ENCODE results near the gene SAC3D1.

The SAC3D1 gene

DNA sequence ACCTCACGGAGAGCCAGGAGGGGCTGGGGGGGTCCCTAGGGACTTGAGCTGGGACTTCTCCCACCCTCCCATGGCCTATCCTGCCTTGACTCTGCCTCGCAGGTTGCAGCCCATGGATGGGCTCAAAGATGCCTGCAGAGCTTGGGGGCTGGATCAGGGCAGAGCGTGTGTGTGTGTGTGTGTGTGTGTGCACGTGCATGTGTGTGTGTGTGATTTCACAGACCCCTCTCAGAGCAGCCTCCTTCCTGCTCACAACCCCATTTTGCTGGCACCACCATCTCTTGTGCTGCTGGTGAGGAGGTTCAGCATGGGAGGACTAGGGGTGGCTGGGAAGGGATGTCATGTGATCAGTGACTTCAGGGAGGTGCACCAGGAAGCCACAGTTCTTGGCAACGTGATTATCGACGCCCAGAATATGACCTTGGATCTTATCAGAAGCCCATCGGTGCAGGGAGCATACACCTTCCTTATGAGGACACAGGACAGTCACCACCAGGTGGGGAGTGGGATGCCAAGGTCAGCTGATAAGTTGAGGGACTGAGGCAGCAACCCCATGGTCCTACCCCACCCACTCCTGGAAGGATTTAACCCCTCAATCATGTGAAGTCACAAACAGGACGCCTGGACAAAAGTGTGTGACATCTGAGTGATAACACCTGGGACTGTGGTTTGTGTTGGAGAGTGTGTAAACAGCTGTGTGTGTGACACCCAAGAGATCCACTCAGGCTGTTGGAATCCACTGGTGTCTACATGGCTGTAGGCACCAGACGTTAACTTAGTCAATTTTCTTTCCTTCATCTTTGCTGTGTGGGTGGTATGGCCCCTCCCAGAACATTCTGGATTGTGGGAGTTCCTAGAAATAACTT, 19.2 kb downstream of the SAC3D1 start:
- DNase-seq (ENCODE audit: low spot score) = no peak

- DNase-seq (ENCODE audit: low spot score) = peak; percentile 55
These were observed 20.0 kb downstream of the SAC3D1 start for GRCh38 chr11:65060913-65061408.

DNA sequence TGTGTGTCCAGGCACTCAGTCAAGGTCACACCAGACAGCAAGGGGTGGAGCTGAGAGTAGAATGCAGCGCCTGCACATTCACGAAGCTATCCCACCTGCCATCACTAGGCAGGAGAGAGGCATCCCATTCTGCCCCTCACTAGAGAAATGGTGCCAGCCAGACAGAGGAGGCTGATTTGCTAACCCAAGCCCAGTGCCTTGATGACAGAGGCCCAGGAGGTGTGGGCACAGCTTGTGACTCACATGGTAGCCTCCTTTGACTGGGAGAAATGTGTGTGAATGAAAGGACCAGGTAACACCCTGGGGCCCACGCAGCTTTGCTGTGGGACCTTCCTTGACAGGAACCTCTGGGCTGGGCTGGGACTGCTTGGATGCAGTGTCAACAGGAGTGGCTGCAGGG, 22.5 kb downstream of the SAC3D1 start:
- DNase-seq (ENCODE audit: low spot score) = no peak

- no peak for DNase-seq (ENCODE audit: low spot score)
These were observed 23.8 kb downstream of the SAC3D1 start for GRCh38 chr11:65064847-65065240.

DNA sequence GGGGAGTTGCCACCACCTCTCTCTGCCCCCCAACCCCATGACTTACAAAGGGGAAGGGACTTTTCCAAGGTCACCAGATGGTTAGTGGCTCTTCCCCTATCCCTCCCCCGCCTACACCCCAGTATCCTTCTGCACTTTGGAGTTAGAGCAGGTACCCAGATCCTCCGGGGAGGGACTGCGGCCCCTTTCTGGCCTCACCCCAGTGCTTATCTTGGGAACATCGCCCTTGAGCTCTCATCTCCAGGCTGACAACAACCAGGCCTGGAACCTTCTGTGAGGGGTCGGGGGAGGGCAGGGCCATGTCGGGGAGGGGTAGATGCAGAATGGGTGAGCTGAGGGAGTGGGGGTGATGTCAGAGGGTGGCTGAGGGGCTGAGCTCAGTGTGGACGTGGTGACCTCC, 24.8 kb downstream of the SAC3D1 start:
- DNase-seq (ENCODE audit: low spot score) = no peak

- no peak for DNase-seq (ENCODE audit: low spot score)
These were observed 25.3 kb downstream of the SAC3D1 start for GRCh38 chr11:65066315-65066714.

- DNase-seq (ENCODE audit: low spot score) = no peak
These were observed 25.8 kb downstream of the SAC3D1 start for GRCh38 chr11:65066805-65067291.

DNA sequence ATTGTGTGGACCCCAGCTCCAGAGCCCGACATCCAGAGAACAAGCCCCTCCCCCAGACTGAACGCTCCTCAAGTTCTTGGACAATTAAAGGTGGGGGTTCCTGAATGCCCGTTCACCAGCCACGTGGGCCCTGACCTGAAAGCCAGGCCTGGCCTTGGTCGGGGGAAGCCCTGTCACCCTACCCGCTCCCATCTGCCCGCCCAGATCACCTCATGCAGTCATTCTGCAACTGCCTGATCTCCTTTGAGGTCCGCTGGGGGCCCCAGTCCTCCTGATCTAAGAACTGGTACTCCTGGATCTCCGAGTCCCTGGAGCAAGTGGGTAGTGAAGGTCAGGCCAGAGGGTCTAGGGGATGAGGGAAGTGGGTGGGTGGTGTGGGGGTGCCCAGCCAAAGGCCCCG, 26.4 kb downstream of the SAC3D1 start:
- DNase-seq (ENCODE audit: low spot score) = no peak

DNA sequence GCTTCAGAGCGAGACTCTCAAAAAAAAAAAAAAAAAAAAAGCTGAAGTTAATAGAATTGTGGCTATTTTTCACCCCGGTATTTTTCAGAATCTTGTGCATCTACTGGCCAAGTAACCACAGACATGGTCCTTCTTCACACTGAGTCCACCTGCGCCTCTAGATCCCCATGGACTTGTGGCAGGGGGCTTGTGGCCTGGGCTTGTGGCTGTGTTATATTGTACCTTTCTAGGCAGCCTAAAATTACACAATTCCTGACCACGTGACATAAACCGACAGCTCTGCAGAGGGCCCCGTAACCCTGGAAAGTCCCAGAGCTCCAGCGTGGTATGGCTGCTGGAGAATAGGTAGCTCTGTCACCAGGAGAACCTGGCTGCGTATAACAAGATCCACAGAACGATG, 28.2 kb downstream of the SAC3D1 start:
- no peak for DNase-seq (ENCODE audit: low spot score)

DNA sequence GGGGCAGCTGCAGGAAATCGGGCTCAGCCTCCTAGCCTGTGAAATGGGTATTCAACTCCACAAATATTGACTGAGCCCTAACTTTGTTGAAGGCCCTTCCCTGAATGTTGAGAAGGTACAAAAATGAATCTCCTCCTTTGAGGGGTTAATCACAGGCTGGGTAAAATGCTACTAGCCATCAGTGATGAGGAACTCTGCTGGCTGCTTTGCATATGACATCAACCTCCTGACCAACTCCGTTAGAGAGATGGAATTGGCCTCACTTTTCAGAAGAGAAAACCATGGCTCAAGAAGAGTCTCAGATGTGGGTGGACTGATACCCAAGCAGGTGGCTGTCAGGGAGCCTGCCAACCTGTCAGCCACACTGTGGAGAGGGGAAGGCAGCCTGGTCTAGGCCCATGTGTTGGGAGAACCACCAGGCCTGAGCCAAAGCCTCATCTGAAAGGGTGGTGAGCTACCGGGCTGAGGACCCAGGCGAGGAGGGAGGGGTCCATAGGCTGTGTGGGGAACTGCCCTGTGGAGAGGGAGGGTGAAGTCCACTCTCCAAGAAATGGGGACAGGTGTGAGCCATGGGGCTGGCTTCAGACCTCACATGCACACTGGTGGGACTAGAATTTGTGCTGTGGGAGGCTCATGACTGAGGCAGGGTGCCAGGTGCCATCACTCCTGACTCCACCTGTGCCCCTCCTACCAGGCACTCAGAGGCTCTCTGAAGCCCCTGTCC, 31.1 kb downstream of the SAC3D1 start:
- no peak for DNase-seq (ENCODE audit: low spot score)

DNA sequence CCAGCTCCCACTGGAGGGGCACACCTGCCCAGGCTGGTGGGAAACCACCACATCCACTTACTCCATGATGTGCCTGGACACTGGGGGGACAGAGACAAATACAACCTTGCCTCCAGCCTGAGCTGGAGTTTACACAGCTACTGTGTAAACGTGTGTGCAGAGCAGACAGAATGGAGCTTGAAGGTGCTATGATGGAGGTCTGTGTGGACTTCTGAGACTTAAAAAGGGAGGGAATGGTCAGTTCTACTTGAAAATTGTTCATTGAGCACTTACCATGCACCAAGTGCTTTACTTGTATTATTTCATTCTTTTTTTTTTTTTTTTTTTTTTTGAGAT, 31.6 kb downstream of the SAC3D1 start:
- DNase-seq (ENCODE audit: low spot score) = no peak

GRCh38 chr11:65077451-65077850, 36.4 kb downstream of the SAC3D1 start:
- no peak for DNase-seq (ENCODE audit: low spot score)

DNA sequence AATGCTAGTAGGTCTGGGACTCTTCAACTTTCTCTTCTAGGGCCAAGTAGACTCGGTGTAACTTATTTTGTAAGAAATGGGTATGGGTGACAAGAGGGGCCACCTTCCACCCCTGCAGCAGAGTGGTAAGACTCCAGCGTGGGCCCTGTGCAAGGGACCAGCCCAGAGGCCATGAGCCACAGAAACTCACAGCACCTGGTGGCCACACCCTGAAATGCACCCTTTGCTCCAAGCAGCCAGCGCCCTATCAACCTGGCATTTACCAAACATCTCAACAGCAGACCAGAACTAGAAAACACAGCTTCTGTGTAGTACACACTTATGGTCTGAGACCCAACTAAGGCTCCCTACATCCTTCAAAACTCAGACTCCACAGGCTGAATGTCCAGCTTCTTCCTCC, 37.1 kb downstream of the SAC3D1 start:
- DNase-seq (ENCODE audit: low spot score) = peak; percentile 64

DNA sequence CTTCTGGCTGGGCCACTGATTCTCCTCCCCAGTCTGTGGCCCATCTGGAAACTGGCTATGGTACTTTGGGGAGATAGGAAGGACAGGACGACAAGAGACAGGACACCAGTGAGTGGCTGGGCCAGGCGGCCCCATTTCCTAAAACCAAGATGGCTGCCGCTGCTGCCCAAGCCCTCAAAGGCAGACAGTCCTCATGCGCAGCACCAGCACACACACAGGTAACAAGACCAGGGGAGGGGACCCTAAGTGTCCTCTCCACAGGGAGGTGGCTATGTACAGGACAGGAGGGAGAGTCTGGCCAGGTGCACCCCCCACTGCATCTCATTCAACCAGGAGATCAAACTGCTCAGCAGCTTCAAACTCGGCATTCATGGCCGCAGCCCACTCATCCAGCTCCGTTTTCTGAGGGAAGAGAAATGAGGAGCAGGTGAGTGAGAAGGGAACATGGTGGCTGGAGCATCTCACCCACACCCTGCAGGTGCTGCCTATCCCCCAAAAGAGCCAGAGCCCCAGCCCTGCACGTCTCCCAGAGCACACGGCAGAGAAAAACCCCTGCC, 37.9 kb downstream of the SAC3D1 start:
- no peak for DNase-seq (ENCODE audit: low spot score)

DNA sequence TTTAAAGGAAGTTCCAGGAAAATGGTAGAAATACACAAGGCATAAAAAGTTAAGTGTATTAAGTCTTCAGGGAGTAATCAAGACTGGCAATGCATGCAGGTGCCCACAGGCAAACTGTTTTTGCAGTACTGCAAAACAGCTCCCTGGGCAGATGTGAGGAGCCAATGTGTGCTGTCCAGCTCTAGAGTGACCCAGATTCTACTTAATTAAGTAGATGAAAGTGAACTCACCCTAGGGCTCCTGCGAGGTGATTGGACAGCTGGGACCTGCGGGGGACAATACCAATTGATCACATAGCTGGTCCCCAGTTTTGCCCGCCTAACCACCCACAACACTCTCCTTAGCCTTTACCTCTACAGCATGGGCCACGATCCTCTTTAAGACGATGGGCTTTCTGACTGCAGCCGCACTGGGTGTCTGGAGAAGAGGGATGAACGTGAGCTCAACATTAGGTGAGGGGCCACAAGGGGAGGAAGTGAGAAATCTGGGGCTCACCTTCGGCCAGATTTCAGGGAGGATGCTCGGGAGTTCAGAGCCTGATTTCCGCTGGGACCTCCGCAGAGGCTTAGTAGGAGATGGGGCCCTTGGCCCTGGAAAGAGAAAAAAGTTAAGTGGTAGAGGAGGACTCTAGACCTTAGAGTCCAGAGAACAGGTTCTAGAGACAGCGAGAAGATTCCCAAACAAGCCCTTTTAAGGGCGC, 42.3 kb downstream of the SAC3D1 start:
- DNase-seq (ENCODE audit: low spot score) = no peak

- DNase-seq (ENCODE audit: low spot score) = peak; percentile 98
These were observed 43.0 kb downstream of the SAC3D1 start, which contains the start of the genes CDCA5 and ZFPL1 for GRCh38 chr11:65083834-65084597. Gene CDCA5, minus strand, starts transcription at chr11:65084040. Its CDS starts 62 bp downstream, at chr11:65083978. Gene ZFPL1, plus strand, starts transcription at chr11:65084222. Its CDS starts 477 bp downstream, at chr11:65084699.

DNA sequence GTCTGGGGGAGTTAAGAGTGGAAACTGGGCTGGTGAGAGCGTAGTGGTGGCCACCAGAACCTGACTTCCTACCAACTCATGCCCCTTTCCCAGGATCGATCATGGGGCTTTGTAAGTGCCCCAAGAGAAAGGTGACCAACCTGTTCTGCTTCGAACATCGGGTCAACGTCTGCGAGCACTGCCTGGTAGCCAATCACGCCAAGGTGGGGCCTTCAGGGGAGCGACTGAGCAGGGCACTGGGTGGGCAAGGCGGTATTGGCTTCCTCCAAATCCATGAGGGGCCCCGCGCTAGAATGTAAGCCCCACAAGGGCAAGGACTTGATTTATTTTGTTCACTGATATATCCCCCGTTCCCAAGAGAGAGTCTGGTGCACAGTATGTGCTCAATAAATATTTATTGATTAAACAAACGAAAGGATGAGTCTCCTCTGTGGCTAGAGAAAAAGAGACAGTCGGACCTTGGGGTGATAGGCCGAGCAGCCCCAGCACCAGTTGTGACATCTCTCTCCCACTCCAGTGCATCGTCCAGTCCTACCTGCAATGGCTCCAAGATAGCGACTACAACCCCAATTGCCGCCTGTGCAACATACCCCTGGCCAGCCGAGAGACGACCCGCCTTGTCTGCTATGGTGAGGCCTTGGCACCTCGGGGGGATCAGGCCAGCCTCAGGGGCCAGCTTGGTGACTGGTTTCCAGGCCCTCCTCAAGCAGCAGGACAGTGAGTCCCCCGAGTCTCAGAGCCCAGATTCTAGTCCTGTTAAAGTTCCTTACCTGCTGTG, 43.8 kb downstream of the SAC3D1 start:
- no peak for DNase-seq (ENCODE audit: low spot score)

DNA sequence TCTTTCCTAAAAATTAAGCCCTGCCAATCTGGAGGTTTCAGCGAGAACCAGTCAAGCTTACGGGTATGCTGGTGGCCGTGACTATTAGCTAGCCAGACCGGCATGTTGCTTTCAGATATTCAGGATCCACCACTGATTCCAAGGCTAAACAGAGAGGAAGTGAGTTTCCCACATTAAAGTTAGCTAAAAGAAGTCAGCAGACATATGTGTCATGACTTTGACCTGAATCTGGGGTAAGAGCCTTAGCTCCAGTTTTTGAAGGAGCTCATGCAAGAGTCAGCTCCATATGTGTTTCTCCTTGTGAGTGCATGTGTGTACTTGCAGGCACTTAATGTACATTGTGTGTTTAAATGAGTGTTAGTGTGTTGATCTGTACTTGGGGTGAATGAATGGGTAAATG, 44.4 kb downstream of the SAC3D1 start:
- DNase-seq (ENCODE audit: low spot score) = no peak

DNA sequence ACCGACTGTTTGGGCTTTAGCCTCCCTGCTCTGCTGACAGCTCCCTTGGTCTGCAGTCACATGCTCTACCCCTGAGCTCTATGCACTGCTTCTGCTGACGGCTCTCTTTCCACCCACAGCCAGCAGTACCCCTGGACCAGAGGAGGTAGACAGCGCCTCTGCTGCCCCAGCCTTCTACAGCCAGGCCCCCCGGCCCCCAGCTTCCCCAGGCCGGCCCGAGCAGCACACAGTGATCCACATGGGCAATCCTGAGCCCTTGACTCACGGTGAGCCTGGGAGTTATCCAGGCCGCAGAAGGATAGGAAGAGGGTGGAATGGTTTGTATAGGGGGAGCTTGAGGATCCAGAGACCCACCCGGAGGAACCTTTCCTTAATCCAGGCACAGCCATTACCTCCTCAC, 45.8 kb downstream of the SAC3D1 start:
- DNase-seq (ENCODE audit: low spot score) = no peak

- DNase-seq (ENCODE audit: low spot score) = no peak
These were observed 46.2 kb downstream of the SAC3D1 start for GRCh38 chr11:65087216-65087615.

DNA sequence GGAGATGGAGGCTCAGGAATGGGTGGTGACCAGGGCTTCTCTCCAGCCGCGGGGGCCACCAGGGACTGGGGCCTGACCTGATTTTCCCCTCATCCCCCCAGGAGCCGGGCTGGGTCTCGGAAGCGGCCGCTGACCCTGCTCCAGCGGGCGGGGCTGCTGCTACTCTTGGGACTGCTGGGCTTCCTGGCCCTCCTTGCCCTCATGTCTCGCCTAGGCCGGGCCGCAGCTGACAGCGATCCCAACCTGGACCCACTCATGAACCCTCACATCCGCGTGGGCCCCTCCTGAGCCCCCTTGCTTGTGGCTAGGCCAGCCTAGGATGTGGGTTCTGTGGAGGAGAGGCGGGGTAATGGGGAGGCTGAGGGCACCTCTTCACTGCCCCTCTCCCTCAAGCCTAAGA, 46.8 kb downstream of the SAC3D1 start:
- no peak for DNase-seq (ENCODE audit: low spot score)
